HEK293 (cell line): ENCODE results near the gene PLPPR4.

Source experiments
- CTCF ChIA-PET: fragments of 350-600 bp; formaldehyde crosslinking; extraction: SDS; loops from one replicate; lab custom pipeline; 2021; ENCODE audit warnings: antibody characterized with exemption; lab: Yijun Ruan, JAX
- POLR2A ChIA-PET: fragments of 300-600 bp; formaldehyde crosslinking; extraction: SDS; loops from one replicate; lab custom pipeline; 2020; ENCODE audit warnings: antibody characterized with exemption, inconsistent platforms; lab: Yijun Ruan, JAX
- H3K27ac ChIP-seq: fragments of 200-500 bp; sonication (Bioruptor generic); 2 replicates; pipeline ENCODE4 v1.5.1; 2014; ENCODE audit warnings: low read depth, low read length, control low read depth, inconsistent platforms; ENCODE audit errors: extremely low read depth
- H3K36me3 ChIP-seq, 2 experiments: fragments of 200-500 bp in 1 of 2; sonication (Bioruptor generic) in 1 of 2; 1 replicate in 1 of 2; 2 replicates in 1 of 2; pipeline ENCODE4 v1.5.1; 2014 to 2017; ENCODE audit warnings: inconsistent platforms in 2 of 2, low read length in 2 of 2; ENCODE audit not compliant: control insufficient read depth in 2 of 2, insufficient read depth in 1 of 2
- H3K4me1 ChIP-seq: fragments of 200-500 bp; sonication (Bioruptor generic); 2 replicates; pipeline ENCODE4 v1.5.1; 2014; ENCODE audit warnings: mild to moderate bottlenecking, low read length, inconsistent platforms; ENCODE audit not compliant: control insufficient read depth, insufficient read depth
- H3K4me3 ChIP-seq: 2 replicates; pipeline ENCODE4 v1.5.1; 2011; ENCODE audit warnings: low read depth, mild to moderate bottlenecking, control low read depth, low read length, moderate library complexity
- H3K9me3 ChIP-seq: fragments of 200-500 bp; sonication (Bioruptor generic); 2 replicates; pipeline ENCODE4 v1.5.1; 2014; ENCODE audit warnings: low read depth, low read length, inconsistent platforms; ENCODE audit not compliant: control insufficient read depth, insufficient read depth
- GFI1B ChIP-seq: fragments of 450-650 bp; formaldehyde crosslinking; IDR thresholded peaks from 2 replicates; pipeline ENCODE4 v1.5.1; 2016; ENCODE audit warnings: missing biosample characterization, missing genetic modification characterization
- GLI4 ChIP-seq: fragments of 450-650 bp; formaldehyde crosslinking; IDR thresholded peaks from 2 replicates; pipeline ENCODE4 v1.5.1; 2016; ENCODE audit warnings: missing biosample characterization, missing genetic modification characterization
- HOXA7 ChIP-seq: sonication (generic); formaldehyde crosslinking; IDR thresholded peaks from 2 replicates; pipeline ENCODE4 v1.8.1; 2022; ENCODE audit warnings: missing genetic modification reagents, borderline replicate concordance
- IKZF3 ChIP-seq: fragments of 450-650 bp; IDR thresholded peaks from 2 replicates; pipeline ENCODE4 v1.5.0; 2018; ENCODE audit warnings: missing biosample characterization, mild to moderate bottlenecking, missing genetic modification characterization, moderate library complexity
- SCRT1 ChIP-seq: fragments of 450-650 bp; formaldehyde crosslinking; IDR thresholded peaks from 2 replicates; pipeline ENCODE4 v1.5.1; 2016; ENCODE audit warnings: missing biosample characterization, missing genetic modification characterization, borderline replicate concordance
- ZBTB8A ChIP-seq: fragments of 450-650 bp; formaldehyde crosslinking; IDR thresholded peaks from 2 replicates; pipeline ENCODE4 v1.5.1; 2016; ENCODE audit warnings: missing biosample characterization, missing genetic modification characterization
- ZNF10 ChIP-seq: fragments of 450-650 bp; formaldehyde crosslinking; IDR thresholded peaks from 2 replicates; pipeline ENCODE4 v1.5.1; 2017; ENCODE audit warnings: missing biosample characterization, missing genetic modification characterization
- ZNF112 ChIP-seq: fragments of 450-650 bp; formaldehyde crosslinking; IDR thresholded peaks from 2 replicates; pipeline ENCODE4 v1.5.0; 2017; ENCODE audit warnings: missing biosample characterization, missing genetic modification characterization
- ZNF121 ChIP-seq: fragments of 450-650 bp; formaldehyde crosslinking; IDR thresholded peaks from 2 replicates; pipeline ENCODE4 v1.5.1; 2016; ENCODE audit warnings: missing biosample characterization, missing genetic modification characterization
- ZNF184 ChIP-seq: fragments of 450-650 bp; IDR thresholded peaks from 2 replicates; pipeline ENCODE4 v1.5.1; 2018; ENCODE audit warnings: missing biosample characterization, mild to moderate bottlenecking, missing genetic modification characterization
- ZNF19 ChIP-seq: fragments of 450-650 bp; formaldehyde crosslinking; IDR thresholded peaks from 2 replicates; pipeline ENCODE4; 2016; ENCODE audit warnings: missing biosample characterization, missing genetic modification characterization, low read depth
- ZNF335 ChIP-seq: fragments of 450-650 bp; formaldehyde crosslinking; conservative IDR thresholded peaks from 2 replicates; pipeline ENCODE4 v1.5.1; 2016; ENCODE audit warnings: missing biosample characterization, missing genetic modification characterization
- ZNF394 ChIP-seq: fragments of 450-650 bp; formaldehyde crosslinking; IDR thresholded peaks from 2 replicates; pipeline ENCODE4 v1.5.1; 2016; ENCODE audit warnings: missing biosample characterization, missing genetic modification characterization, mild to moderate bottlenecking, moderate library complexity, borderline replicate concordance
- ZNF433 ChIP-seq: fragments of 450-650 bp; formaldehyde crosslinking; IDR thresholded peaks from 2 replicates; pipeline ENCODE4 v1.5.1; 2016; ENCODE audit warnings: missing biosample characterization, missing genetic modification characterization, low read depth
- ZNF510 ChIP-seq: fragments of 450-650 bp; formaldehyde crosslinking; IDR thresholded peaks from 2 replicates; pipeline ENCODE4 v1.5.1; 2018; ENCODE audit warnings: mild to moderate bottlenecking, missing genetic modification characterization, missing biosample characterization; ENCODE audit not compliant: insufficient replicate concordance
- ZNF658 ChIP-seq: fragments of 450-650 bp; formaldehyde crosslinking; IDR thresholded peaks from 2 replicates; pipeline ENCODE4; 2016; ENCODE audit warnings: missing biosample characterization, missing genetic modification characterization
- ZNF660 ChIP-seq: fragments of 450-650 bp; IDR thresholded peaks from 2 replicates; pipeline ENCODE4 v1.5.1; 2018; ENCODE audit warnings: missing biosample characterization, mild to moderate bottlenecking, missing genetic modification characterization
- ZNF707 ChIP-seq: fragments of 450-650 bp; formaldehyde crosslinking; IDR thresholded peaks from 2 replicates; pipeline ENCODE4 v1.5.1; 2016; ENCODE audit warnings: missing biosample characterization, missing genetic modification characterization
- TF ChIP-seq, protein P1 (sequence below): fragments of 450-650 bp; formaldehyde crosslinking; IDR thresholded peaks from 2 replicates; pipeline ENCODE4 v1.5.1; 2016; ENCODE audit warnings: missing biosample characterization, missing genetic modification characterization
- TF ChIP-seq, protein P2 (sequence below): fragments of 450-650 bp; formaldehyde crosslinking; IDR thresholded peaks from 2 replicates; pipeline ENCODE4 v1.5.1; 2016; ENCODE audit warnings: missing biosample characterization, missing genetic modification characterization, borderline replicate concordance
- TF ChIP-seq, protein P3 (sequence below): fragments of 450-650 bp; formaldehyde crosslinking; IDR thresholded peaks from 2 replicates; pipeline ENCODE4 v1.5.1; 2016; ENCODE audit warnings: missing biosample characterization, missing genetic modification characterization
- TF ChIP-seq, protein P4 (sequence below): fragments of 450-650 bp; formaldehyde crosslinking; IDR thresholded peaks from 2 replicates; pipeline ENCODE4; 2016; ENCODE audit warnings: missing biosample characterization, missing genetic modification characterization

PLPPR4 gene

DNA sequence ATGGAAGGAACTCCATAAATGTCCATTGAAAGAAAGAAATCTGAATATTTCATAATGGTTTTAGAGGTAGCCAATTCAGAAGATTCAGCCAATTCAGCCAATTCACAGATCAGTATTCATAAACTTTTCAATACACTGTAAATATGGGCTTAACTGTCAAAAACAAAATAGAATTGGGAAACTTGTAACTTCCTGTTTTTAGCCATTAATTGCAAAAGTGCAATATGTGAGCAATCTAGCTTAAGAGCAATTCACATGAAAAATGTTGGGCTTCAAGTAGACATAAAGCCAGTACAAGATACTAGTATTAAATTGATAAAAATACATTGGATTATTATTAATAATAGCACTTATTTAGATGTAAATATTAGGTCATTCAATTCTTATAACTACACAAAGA lies 27.5 kb upstream of the PLPPR4 start (continued):
- TF ChIP-seq, protein P1, sequence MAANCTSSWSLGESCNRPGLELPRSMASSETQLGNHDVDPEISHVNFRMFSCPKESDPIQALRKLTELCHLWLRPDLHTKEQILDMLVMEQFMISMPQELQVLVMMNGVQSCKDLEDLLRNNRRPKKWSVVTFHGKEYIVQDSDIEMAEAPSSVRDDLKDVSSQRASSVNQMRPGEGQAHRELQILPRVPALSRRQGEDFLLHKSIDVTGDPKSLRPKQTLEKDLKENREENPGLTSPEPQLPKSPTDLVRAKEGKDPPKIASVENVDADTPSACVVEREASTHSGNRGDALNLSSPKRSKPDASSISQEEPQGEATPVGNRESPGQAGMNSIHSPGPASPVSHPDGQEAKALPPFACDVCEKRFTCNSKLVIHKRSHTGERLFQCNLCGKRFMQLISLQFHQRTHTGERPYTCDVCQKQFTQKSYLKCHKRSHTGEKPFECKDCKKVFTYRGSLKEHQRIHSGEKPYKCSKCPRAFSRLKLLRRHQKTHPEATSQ (tag by site-specific recombination) = no peak
- TF ChIP-seq ZNF112 (tag by site-specific recombination) = no peak
- TF ChIP-seq ZNF658 (tag by site-specific recombination) = no peak
- TF ChIP-seq ZNF19 = no peak

DNA sequence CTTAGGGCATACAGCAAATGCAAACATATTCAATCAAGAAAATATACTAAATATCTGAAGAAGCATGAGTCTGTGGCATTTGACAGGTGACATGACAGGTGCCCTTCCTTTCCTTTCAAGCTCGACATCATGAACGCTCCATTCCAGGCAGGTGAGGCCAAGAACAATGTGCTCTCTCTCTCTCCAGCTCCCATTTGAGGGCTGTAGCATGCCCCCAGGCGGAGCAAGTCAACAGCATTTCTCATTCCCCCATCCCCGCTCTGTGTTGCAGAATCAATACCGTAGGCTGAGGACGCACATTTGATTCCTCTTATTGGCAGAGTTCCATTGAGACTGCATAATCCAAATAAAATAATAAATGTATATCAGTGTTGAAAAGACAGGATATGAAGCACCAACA lies 24.6 kb upstream of the PLPPR4 start:
- no peaks in the 10 kb centered on the region for H3K36me3 ChIP-seq
- TF ChIP-seq ZNF510 (tag by site-specific recombination) (no peak), ZBTB8A (tag by site-specific recombination) (no peak), SCRT1 (tag by site-specific recombination) (no peak), ZNF10 (tag by site-specific recombination) (no peak), ZNF184 (no peak), ZNF660 (tag by site-specific recombination) (no peak), GLI4 (no peak), ZNF121 (no peak), HOXA7 (CRISPR knock-in tag) (no peak), ZNF394 (tag by site-specific recombination) (no peak), GFI1B (tag by site-specific recombination) (no peak), ZNF433 (no peak), ZNF335 (tag by site-specific recombination) (no peak), IKZF3 (tag by site-specific recombination) (no peak), ZNF707 (no peak)
- TF ChIP-seq, protein P2, sequence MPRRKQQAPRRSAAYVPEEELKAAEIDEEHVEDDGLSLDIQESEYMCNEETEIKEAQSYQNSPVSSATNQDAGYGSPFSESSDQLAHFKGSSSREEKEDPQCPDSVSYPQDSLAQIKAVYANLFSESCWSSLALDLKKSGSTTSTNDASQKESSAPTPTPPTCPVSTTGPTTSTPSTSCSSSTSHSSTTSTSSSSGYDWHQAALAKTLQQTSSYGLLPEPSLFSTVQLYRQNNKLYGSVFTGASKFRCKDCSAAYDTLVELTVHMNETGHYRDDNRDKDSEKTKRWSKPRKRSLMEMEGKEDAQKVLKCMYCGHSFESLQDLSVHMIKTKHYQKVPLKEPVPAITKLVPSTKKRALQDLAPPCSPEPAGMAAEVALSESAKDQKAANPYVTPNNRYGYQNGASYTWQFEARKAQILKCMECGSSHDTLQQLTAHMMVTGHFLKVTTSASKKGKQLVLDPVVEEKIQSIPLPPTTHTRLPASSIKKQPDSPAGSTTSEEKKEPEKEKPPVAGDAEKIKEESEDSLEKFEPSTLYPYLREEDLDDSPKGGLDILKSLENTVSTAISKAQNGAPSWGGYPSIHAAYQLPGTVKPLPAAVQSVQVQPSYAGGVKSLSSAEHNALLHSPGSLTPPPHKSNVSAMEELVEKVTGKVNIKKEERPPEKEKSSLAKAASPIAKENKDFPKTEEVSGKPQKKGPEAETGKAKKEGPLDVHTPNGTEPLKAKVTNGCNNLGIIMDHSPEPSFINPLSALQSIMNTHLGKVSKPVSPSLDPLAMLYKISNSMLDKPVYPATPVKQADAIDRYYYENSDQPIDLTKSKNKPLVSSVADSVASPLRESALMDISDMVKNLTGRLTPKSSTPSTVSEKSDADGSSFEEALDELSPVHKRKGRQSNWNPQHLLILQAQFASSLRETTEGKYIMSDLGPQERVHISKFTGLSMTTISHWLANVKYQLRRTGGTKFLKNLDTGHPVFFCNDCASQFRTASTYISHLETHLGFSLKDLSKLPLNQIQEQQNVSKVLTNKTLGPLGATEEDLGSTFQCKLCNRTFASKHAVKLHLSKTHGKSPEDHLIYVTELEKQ (tag by site-specific recombination) = no peak
- TF ChIP-seq, protein P3, sequence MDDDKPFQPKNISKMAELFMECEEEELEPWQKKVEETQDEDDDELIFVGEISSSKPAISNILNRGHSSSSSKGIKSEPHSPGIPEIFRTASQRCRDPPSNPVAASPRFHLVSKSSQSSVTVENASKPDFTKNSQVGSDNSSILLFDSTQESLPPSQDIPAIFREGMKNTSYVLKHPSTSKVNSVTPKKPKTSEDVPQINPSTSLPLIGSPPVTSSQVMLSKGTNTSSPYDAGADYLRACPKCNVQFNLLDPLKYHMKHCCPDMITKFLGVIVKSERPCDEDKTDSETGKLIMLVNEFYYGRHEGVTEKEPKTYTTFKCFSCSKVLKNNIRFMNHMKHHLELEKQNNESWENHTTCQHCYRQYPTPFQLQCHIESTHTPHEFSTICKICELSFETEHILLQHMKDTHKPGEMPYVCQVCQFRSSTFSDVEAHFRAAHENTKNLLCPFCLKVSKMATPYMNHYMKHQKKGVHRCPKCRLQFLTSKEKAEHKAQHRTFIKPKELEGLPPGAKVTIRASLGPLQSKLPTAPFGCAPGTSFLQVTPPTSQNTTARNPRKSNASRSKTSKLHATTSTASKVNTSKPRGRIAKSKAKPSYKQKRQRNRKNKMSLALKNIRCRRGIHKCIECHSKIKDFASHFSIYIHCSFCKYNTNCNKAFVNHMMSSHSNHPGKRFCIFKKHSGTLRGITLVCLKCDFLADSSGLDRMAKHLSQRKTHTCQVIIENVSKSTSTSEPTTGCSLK (tag by site-specific recombination) = no peak
- TF ChIP-seq, protein P4, sequence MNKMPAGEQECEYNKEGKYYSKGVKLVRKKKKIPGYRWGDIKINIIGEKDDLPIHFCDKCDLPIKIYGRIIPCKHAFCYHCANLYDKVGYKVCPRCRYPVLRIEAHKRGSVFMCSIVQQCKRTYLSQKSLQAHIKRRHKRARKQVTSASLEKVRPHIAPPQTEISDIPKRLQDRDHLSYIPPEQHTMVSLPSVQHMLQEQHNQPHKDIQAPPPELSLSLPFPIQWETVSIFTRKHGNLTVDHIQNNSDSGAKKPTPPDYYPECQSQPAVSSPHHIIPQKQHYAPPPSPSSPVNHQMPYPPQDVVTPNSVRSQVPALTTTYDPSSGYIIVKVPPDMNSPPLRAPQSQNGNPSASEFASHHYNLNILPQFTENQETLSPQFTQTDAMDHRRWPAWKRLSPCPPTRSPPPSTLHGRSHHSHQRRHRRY = no peak
- TF ChIP-seq, all 188 proteins: peak for 0
- ChIA-PET CTCF (no interaction called here), POLR2A (no interaction called here)
- Histone ChIP-seq H3K4me3 (no peak overlapping the region), H3K4me1 (no peaks in the 10 kb centered on the region), H3K9me3 (no peaks in the 10 kb centered on the region), H3K27ac (no peak overlapping the region)
